Measurements from ENCODE around the gene TAF15.

TAF15 gene

GRCh38 chr17:35843698-35844097, 34.4 kb downstream of the TAF15 start:
- no peaks in the 10 kb centered on the region for H3K9me3 ChIP-seq (ENCODE audit: control insufficient read depth in 5 of 5, low read length in 5 of 5)
- H3K36me3 ChIP-seq (ENCODE audit: control insufficient read depth in 5 of 5, insufficient read depth in 5 of 5, low read length in 5 of 5) = peaks cover 51 to 90% (median 80%) of the 10 kb centered on the region in 5 donors
- H3K27me3 ChIP-seq (ENCODE audit: control insufficient read depth in 5 of 5, insufficient read depth in 4 of 5, low read length in 5 of 5) = no peaks in the 10 kb centered on the region
- H3K4me3 ChIP-seq (ENCODE audit: low read depth in 1 of 5, low read length in 5 of 5) = no peak overlapping the region
- H3K4me1 ChIP-seq (ENCODE audit: control insufficient read depth in 5 of 5, insufficient read depth in 5 of 5, low read length in 5 of 5) = peaks cover 0 to 4% (median 0%) of the 10 kb centered on the region in 5 donors
- H3K27ac ChIP-seq (ENCODE audit: low read depth, low read length) = no peak overlapping the region
- H3K9ac ChIP-seq (ENCODE audit: low read length in 5 of 5) = no peak overlapping the region

- no peak overlapping the region for H3K4me3 ChIP-seq (ENCODE audit: low read depth in 1 of 5, low read length in 5 of 5)
- H3K27me3 ChIP-seq (ENCODE audit: control insufficient read depth in 5 of 5, insufficient read depth in 4 of 5, low read length in 5 of 5) = no peaks in the 10 kb centered on the region
- no peak overlapping the region for H3K9ac ChIP-seq (ENCODE audit: low read length in 5 of 5)
- peaks cover 0 to 4% (median 0%) of the 10 kb centered on the region in 5 donors for H3K4me1 ChIP-seq (ENCODE audit: control insufficient read depth in 5 of 5, insufficient read depth in 5 of 5, low read length in 5 of 5)
- H3K36me3 ChIP-seq (ENCODE audit: control insufficient read depth in 5 of 5, insufficient read depth in 5 of 5, low read length in 5 of 5) = peaks cover 50 to 84% (median 77%) of the 10 kb centered on the region in 5 donors
- no peak overlapping the region for H3K27ac ChIP-seq (ENCODE audit: low read depth, low read length)
- no peaks in the 10 kb centered on the region for H3K9me3 ChIP-seq (ENCODE audit: control insufficient read depth in 5 of 5, low read length in 5 of 5)
These were observed 35.3 kb downstream of the TAF15 start for GRCh38 chr17:35844547-35844946.

GRCh38 chr17:35846055-35846809, 36.9 kb downstream of the TAF15 start:
- peaks cover 45 to 76% (median 70%) of the 10 kb centered on the region in 5 donors for H3K36me3 ChIP-seq (ENCODE audit: control insufficient read depth in 5 of 5, insufficient read depth in 5 of 5, low read length in 5 of 5)
- no peaks in the 10 kb centered on the region for H3K9me3 ChIP-seq (ENCODE audit: control insufficient read depth in 5 of 5, low read length in 5 of 5)
- no peak overlapping the region for H3K4me3 ChIP-seq (ENCODE audit: low read depth in 1 of 5, low read length in 5 of 5)
- no peak overlapping the region for H3K9ac ChIP-seq (ENCODE audit: low read length in 5 of 5)
- H3K27ac ChIP-seq (ENCODE audit: low read depth, low read length) = no peak overlapping the region
- no peaks in the 10 kb centered on the region for H3K27me3 ChIP-seq (ENCODE audit: control insufficient read depth in 5 of 5, insufficient read depth in 4 of 5, low read length in 5 of 5)
- H3K4me1 ChIP-seq (ENCODE audit: control insufficient read depth in 5 of 5, insufficient read depth in 5 of 5, low read length in 5 of 5) = peaks cover 0 to 4% (median 0%) of the 10 kb centered on the region in 5 donors

- H3K36me3 ChIP-seq (ENCODE audit: control insufficient read depth in 5 of 5, insufficient read depth in 5 of 5, low read length in 5 of 5) = peaks cover 44 to 68% (median 62%) of the 10 kb centered on the region in 5 donors
- H3K9me3 ChIP-seq (ENCODE audit: control insufficient read depth in 5 of 5, low read length in 5 of 5) = no peaks in the 10 kb centered on the region
- H3K9ac ChIP-seq (ENCODE audit: low read length in 5 of 5) = no peak overlapping the region
- H3K4me3 ChIP-seq (ENCODE audit: low read depth in 1 of 5, low read length in 5 of 5) = no peak overlapping the region
- no peak overlapping the region for H3K27ac ChIP-seq (ENCODE audit: low read depth, low read length)
- peaks cover 0 to 4% (median 0%) of the 10 kb centered on the region in 5 donors for H3K4me1 ChIP-seq (ENCODE audit: control insufficient read depth in 5 of 5, insufficient read depth in 5 of 5, low read length in 5 of 5)
- no peaks in the 10 kb centered on the region for H3K27me3 ChIP-seq (ENCODE audit: control insufficient read depth in 5 of 5, insufficient read depth in 4 of 5, low read length in 5 of 5)
These were observed 37.7 kb downstream of the TAF15 start for GRCh38 chr17:35847006-35847405.

- Histone ChIP-seq H3K9ac (ENCODE audit: low read length in 5 of 5) (no peak overlapping the region), H3K9me3 (ENCODE audit: control insufficient read depth in 5 of 5, low read length in 5 of 5) (no peaks in the 10 kb centered on the region), H3K27ac (ENCODE audit: low read depth, low read length) (no peak overlapping the region), H3K27me3 (ENCODE audit: control insufficient read depth in 5 of 5, insufficient read depth in 4 of 5, low read length in 5 of 5) (no peaks in the 10 kb centered on the region), H3K36me3 (ENCODE audit: control insufficient read depth in 5 of 5, insufficient read depth in 5 of 5, low read length in 5 of 5) (peaks cover 42 to 60% (median 54%) of the 10 kb centered on the region in 5 donors), H3K4me1 (ENCODE audit: control insufficient read depth in 5 of 5, insufficient read depth in 5 of 5, low read length in 5 of 5) (peaks cover 0 to 4% (median 0%) of the 10 kb centered on the region in 5 donors), H3K4me3 (ENCODE audit: low read depth in 1 of 5, low read length in 5 of 5) (no peak overlapping the region)
These were observed 38.5 kb downstream of the TAF15 start for GRCh38 chr17:35847633-35848373.

- Histone ChIP-seq H3K9ac (ENCODE audit: low read length in 5 of 5) (no peak overlapping the region), H3K36me3 (ENCODE audit: control insufficient read depth in 5 of 5, insufficient read depth in 5 of 5, low read length in 5 of 5) (peaks cover 33 to 42% (median 37%) of the 10 kb centered on the region in 5 donors), H3K27ac (ENCODE audit: low read depth, low read length) (no peak overlapping the region), H3K9me3 (ENCODE audit: control insufficient read depth in 5 of 5, low read length in 5 of 5) (no peaks in the 10 kb centered on the region), H3K27me3 (ENCODE audit: control insufficient read depth in 5 of 5, insufficient read depth in 4 of 5, low read length in 5 of 5) (no peaks in the 10 kb centered on the region), H3K4me1 (ENCODE audit: control insufficient read depth in 5 of 5, insufficient read depth in 5 of 5, low read length in 5 of 5) (peaks cover 0 to 4% (median 0%) of the 10 kb centered on the region in 5 donors), H3K4me3 (ENCODE audit: low read depth in 1 of 5, low read length in 5 of 5) (no peak overlapping the region)
These were observed 40.4 kb downstream of the TAF15 start for GRCh38 chr17:35849469-35850348.

GRCh38 chr17:35855965-35856364, 46.7 kb downstream of the TAF15 start:
- no peak overlapping the region for H3K9ac ChIP-seq (ENCODE audit: low read length in 5 of 5)
- H3K4me3 ChIP-seq (ENCODE audit: low read depth in 1 of 5, low read length in 5 of 5) = no peak overlapping the region
- no peaks in the 10 kb centered on the region for H3K27me3 ChIP-seq (ENCODE audit: control insufficient read depth in 5 of 5, insufficient read depth in 4 of 5, low read length in 5 of 5)
- H3K36me3 ChIP-seq (ENCODE audit: control insufficient read depth in 5 of 5, insufficient read depth in 5 of 5, low read length in 5 of 5) = peaks cover 0 to 10% (median 2%) of the 10 kb centered on the region in 5 donors
- peaks cover 0 to 13% (median 7%) of the 10 kb centered on the region in 5 donors for H3K4me1 ChIP-seq (ENCODE audit: control insufficient read depth in 5 of 5, insufficient read depth in 5 of 5, low read length in 5 of 5)
- no peak overlapping the region for H3K27ac ChIP-seq (ENCODE audit: low read depth, low read length)
- H3K9me3 ChIP-seq (ENCODE audit: control insufficient read depth in 5 of 5, low read length in 5 of 5) = no peaks in the 10 kb centered on the region

- no peak overlapping the region for H3K27ac ChIP-seq (ENCODE audit: low read depth, low read length)
- peaks cover 0 to 13% (median 7%) of the 10 kb centered on the region in 5 donors for H3K4me1 ChIP-seq (ENCODE audit: control insufficient read depth in 5 of 5, insufficient read depth in 5 of 5, low read length in 5 of 5)
- no peaks in the 10 kb centered on the region for H3K9me3 ChIP-seq (ENCODE audit: control insufficient read depth in 5 of 5, low read length in 5 of 5)
- H3K4me3 ChIP-seq (ENCODE audit: low read depth in 1 of 5, low read length in 5 of 5) = no peak overlapping the region
- H3K9ac ChIP-seq (ENCODE audit: low read length in 5 of 5) = no peak overlapping the region
- H3K27me3 ChIP-seq (ENCODE audit: control insufficient read depth in 5 of 5, insufficient read depth in 4 of 5, low read length in 5 of 5) = no peaks in the 10 kb centered on the region
- peaks cover 0 to 10% (median 2%) of the 10 kb centered on the region in 5 donors for H3K36me3 ChIP-seq (ENCODE audit: control insufficient read depth in 5 of 5, insufficient read depth in 5 of 5, low read length in 5 of 5)
These were observed 47.3 kb downstream of the TAF15 start for GRCh38 chr17:35856603-35857002.

GRCh38 chr17:35864853-35865252, 55.6 kb downstream of the TAF15 start:
- Histone ChIP-seq H3K9ac (ENCODE audit: low read length in 5 of 5) (no peak overlapping the region), H3K4me3 (ENCODE audit: low read depth in 1 of 5, low read length in 5 of 5) (no peak overlapping the region), H3K27ac (ENCODE audit: low read depth, low read length) (no peak overlapping the region), H3K27me3 (ENCODE audit: control insufficient read depth in 5 of 5, insufficient read depth in 4 of 5, low read length in 5 of 5) (no peaks in the 10 kb centered on the region), H3K36me3 (ENCODE audit: control insufficient read depth in 5 of 5, insufficient read depth in 5 of 5, low read length in 5 of 5) (no peaks in the 10 kb centered on the region), H3K9me3 (ENCODE audit: control insufficient read depth in 5 of 5, low read length in 5 of 5) (no peaks in the 10 kb centered on the region), H3K4me1 (ENCODE audit: control insufficient read depth in 5 of 5, insufficient read depth in 5 of 5, low read length in 5 of 5) (peaks cover 0 to 6% (median under 1%) of the 10 kb centered on the region in 5 donors)

Measured in subcutaneous abdominal adipose tissue (tissue), 5 donors.